Measurements from ENCODE around the gene SEMA3G. TPM values are rescaled to one million over a fixed set of nuclear protein-coding genes. Genes with fewer than 3 reads are reported as not detected.

Gene SEMA3G
- total and polyA plus RNA-seq, 2 experiments from 2014 or later = 0.47 to 2.5 TPM

Other genes with a start within 250 kb of the SEMA3G start
- 37.7 and 42.8 TPM in 2 replicates for gene ALAS1, start 246.9 kb downstream of the SEMA3G start, total RNA-seq (2014; rRNA removed; shearing (Covaris generic))
- 17.8 and 19.2 TPM in 2 replicates for gene ALAS1, start 246.9 kb downstream of the SEMA3G start, polyA plus RNA-seq (2016; fragmentation: Nextera tagmentation; extraction: Ambion mirVana)
- not detected in 2 replicates for gene TLR9, start 219.5 kb downstream of the SEMA3G start, total RNA-seq (2014; rRNA removed; shearing (Covaris generic))
- gene TLR9, start 219.5 kb downstream of the SEMA3G start, polyA plus RNA-seq (2016; fragmentation: Nextera tagmentation; extraction: Ambion mirVana) = not detected in 2 replicates
- gene TWF2, start 205.9 kb downstream of the SEMA3G start, total RNA-seq (2014; rRNA removed; shearing (Covaris generic)) = 120 and 123 TPM in 2 replicates
- gene TWF2, start 205.9 kb downstream of the SEMA3G start, polyA plus RNA-seq (2016; fragmentation: Nextera tagmentation; extraction: Ambion mirVana) = 38.6 and 38.9 TPM in 2 replicates
- 1.8 and 4.0 TPM in 2 replicates for gene PPM1M, start 199.3 kb downstream of the SEMA3G start, total RNA-seq (2014; rRNA removed; shearing (Covaris generic))
- gene PPM1M, start 199.3 kb downstream of the SEMA3G start, polyA plus RNA-seq (2016; fragmentation: Nextera tagmentation; extraction: Ambion mirVana) = 2.2 and 2.8 TPM in 2 replicates
- gene WDR82, start 166.5 kb downstream of the SEMA3G start, total RNA-seq (2014; rRNA removed; shearing (Covaris generic)) = 69.8 and 71.8 TPM in 2 replicates
- gene WDR82, start 166.5 kb downstream of the SEMA3G start, polyA plus RNA-seq (2016; fragmentation: Nextera tagmentation; extraction: Ambion mirVana) = 25.2 and 31.2 TPM in 2 replicates
- 7.5 and 8.3 TPM in 2 replicates for gene GLYCTK, start 157.3 kb downstream of the SEMA3G start, total RNA-seq (2014; rRNA removed; shearing (Covaris generic))
- gene GLYCTK, start 157.3 kb downstream of the SEMA3G start, polyA plus RNA-seq (2016; fragmentation: Nextera tagmentation; extraction: Ambion mirVana) = 3.0 and 3.8 TPM in 2 replicates
- gene DNAH1, start 128.8 kb downstream of the SEMA3G start, total RNA-seq (2014; rRNA removed; shearing (Covaris generic)) = 0.35 and 1.8 TPM in 2 replicates
- 0.17 and 0.81 TPM in 2 replicates for gene DNAH1, start 128.8 kb downstream of the SEMA3G start, polyA plus RNA-seq (2016; fragmentation: Nextera tagmentation; extraction: Ambion mirVana)
- 78.1 and 95.7 TPM in 2 replicates for gene BAP1, start 35.1 kb downstream of the SEMA3G start, total RNA-seq (2014; rRNA removed; shearing (Covaris generic))
- gene BAP1, start 35.1 kb downstream of the SEMA3G start, polyA plus RNA-seq (2016; fragmentation: Nextera tagmentation; extraction: Ambion mirVana) = 28.5 and 30.4 TPM in 2 replicates
- gene PHF7, start 34.4 kb downstream of the SEMA3G start, total RNA-seq (2014; rRNA removed; shearing (Covaris generic)) = 7.0 and 12.2 TPM in 2 replicates
- gene PHF7, start 34.4 kb downstream of the SEMA3G start, polyA plus RNA-seq (2016; fragmentation: Nextera tagmentation; extraction: Ambion mirVana) = 16.3 and 17.1 TPM in 2 replicates
- gene TNNC1, start 8.9 kb upstream of the SEMA3G start, total RNA-seq (2014; rRNA removed; shearing (Covaris generic)) = 1.7 and 6.5 TPM in 2 replicates
- gene TNNC1, start 8.9 kb upstream of the SEMA3G start, polyA plus RNA-seq (2016; fragmentation: Nextera tagmentation; extraction: Ambion mirVana) = 6.9 and 8.3 TPM in 2 replicates
- 65.9 and 76.4 TPM in 2 replicates for gene NISCH, start 10.5 kb upstream of the SEMA3G start, total RNA-seq (2014; rRNA removed; shearing (Covaris generic))
- gene NISCH, start 10.5 kb upstream of the SEMA3G start, polyA plus RNA-seq (2016; fragmentation: Nextera tagmentation; extraction: Ambion mirVana) = 16.7 and 18.4 TPM in 2 replicates
- gene STAB1, start 50.2 kb upstream of the SEMA3G start, total RNA-seq (2014; rRNA removed; shearing (Covaris generic)) = 0.90 and 3.0 TPM in 2 replicates
- 1.1 and 1.9 TPM in 2 replicates for gene STAB1, start 50.2 kb upstream of the SEMA3G start, polyA plus RNA-seq (2016; fragmentation: Nextera tagmentation; extraction: Ambion mirVana)
- 287 and 324 TPM in 2 replicates for gene NT5DC2, start 88.8 kb upstream of the SEMA3G start, total RNA-seq (2014; rRNA removed; shearing (Covaris generic))
- gene NT5DC2, start 88.8 kb upstream of the SEMA3G start, polyA plus RNA-seq (2016; fragmentation: Nextera tagmentation; extraction: Ambion mirVana) = 260 and 269 TPM in 2 replicates
- gene UQCC5, start 91.5 kb upstream of the SEMA3G start, total RNA-seq (2014; rRNA removed; shearing (Covaris generic)) = 1.6 and 2.6 TPM in 2 replicates
- 156 and 157 TPM in 2 replicates for gene UQCC5, start 91.5 kb upstream of the SEMA3G start, polyA plus RNA-seq (2016; fragmentation: Nextera tagmentation; extraction: Ambion mirVana)
- gene PBRM1, start 240.8 kb upstream of the SEMA3G start, total RNA-seq (2014; rRNA removed; shearing (Covaris generic)) = 72.5 and 80.7 TPM in 2 replicates
- 40.8 and 57.5 TPM in 2 replicates for gene PBRM1, start 240.8 kb upstream of the SEMA3G start, polyA plus RNA-seq (2016; fragmentation: Nextera tagmentation; extraction: Ambion mirVana)
- gene GNL3, start 240.9 kb upstream of the SEMA3G start, total RNA-seq (2014; rRNA removed; shearing (Covaris generic)) = 138 and 169 TPM in 2 replicates
- gene GNL3, start 240.9 kb upstream of the SEMA3G start, polyA plus RNA-seq (2016; fragmentation: Nextera tagmentation; extraction: Ambion mirVana) = 177 and 205 TPM in 2 replicates

Data from GM23338 (cell line).